ENCODE results near the gene NAT16.

GRCh38 chr7:101208794-101209193 is 28.7 kb upstream of the NAT16 start:
- TF ChIP-seq CTCF (IDR thresholded peaks at IDR 0.05 in 2 of 3, conservative IDR thresholded peaks at IDR 0.05 in 1 of 3; ENCODE audit: control insufficient read depth in 2 of 3, extremely low read depth in 1 of 3, insufficient read depth in 1 of 3, low read depth in 3 of 3, low read length in 3 of 3) (no peak), TCF3 (IDR thresholded peaks at IDR 0.05; ENCODE audit: borderline replicate concordance, insufficient read depth, low read depth, low read length) (no peak), HCFC1 (IDR thresholded peaks at IDR 0.05; ENCODE audit: low read length) (no peak), GABPA (IDR thresholded peaks at IDR 0.05; ENCODE audit: low read depth) (no peak), PRDM15 (CRISPR knock-in tag; IDR thresholded peaks at IDR 0.05) (no peak), PAX5 (IDR thresholded peaks at IDR 0.05; ENCODE audit: borderline replicate concordance, low read depth, low read length) (no peak), SIX5 (IDR thresholded peaks at IDR 0.05; ENCODE audit: low read depth, low read length, severe bottlenecking) (no peak)

Measured in GM12878 (cell line).